ENCODE measurements around the gene AKNA. TPM values are rescaled to one million over a fixed set of nuclear protein-coding genes. Genes with fewer than 3 reads are reported as not detected.
A peak's percentile ranks its signal among the peaks of the same experiment; 100 is the strongest.

Gene AKNA
- 81.7 TPM for polyA plus RNA-seq (2012; ENCODE audit: insufficient read length, low read depth)

- TF ChIP-seq REST (IDR thresholded peaks at IDR 0.05; ENCODE audit: insufficient read depth in 1 of 2, low read depth in 2 of 2, low read length in 2 of 2) (0 out of 4 replicates have a peak, but pooled peaks of 1 of the 2 experiments have one; percentile 21), TAF1 (IDR thresholded peaks at IDR 0.05; ENCODE audit: borderline replicate concordance, insufficient read depth, low read length) (no peak), SIN3A (IDR thresholded peaks at IDR 0.05; ENCODE audit: borderline replicate concordance, insufficient read depth, low read length) (peak; percentile 11; the same call in 1 of the 2 replicates), FOXP2 (optimal IDR thresholded peaks at IDR 0.05; ENCODE audit: borderline replicate concordance, extremely low read depth, extremely low read length, insufficient read depth) (no peak), POLR2AphosphoS5 (IDR thresholded peaks at IDR 0.05; ENCODE audit: low read depth, low read length) (peak; percentile 84; the same call in 1 of the 2 replicates)
Measured at GRCh38 chr9:114387680-114388356, at the start of gene AKNA. Gene AKNA, minus strand, starts transcription at chr9:114387982. Its CDS starts 6,649 bp downstream, at chr9:114381333.

GRCh38 chr9:114437401-114437893, 49.7 kb upstream of the AKNA start:
- TF ChIP-seq POLR2AphosphoS5 (IDR thresholded peaks at IDR 0.05; ENCODE audit: low read depth, low read length) (no peak), REST (IDR thresholded peaks at IDR 0.05; ENCODE audit: insufficient read depth in 1 of 2, low read depth in 2 of 2, low read length in 2 of 2) (no peak), TAF1 (IDR thresholded peaks at IDR 0.05; ENCODE audit: borderline replicate concordance, insufficient read depth, low read length) (no peak), SIN3A (IDR thresholded peaks at IDR 0.05; ENCODE audit: borderline replicate concordance, insufficient read depth, low read length) (no peak), FOXP2 (optimal IDR thresholded peaks at IDR 0.05; ENCODE audit: borderline replicate concordance, extremely low read depth, extremely low read length, insufficient read depth) (no peak)

GRCh38 chr9:114434878-114435311, 47.1 kb upstream of the AKNA start:
- TF ChIP-seq SIN3A (IDR thresholded peaks at IDR 0.05; ENCODE audit: borderline replicate concordance, insufficient read depth, low read length) = no peak
- TF ChIP-seq REST (IDR thresholded peaks at IDR 0.05; ENCODE audit: insufficient read depth in 1 of 2, low read depth in 2 of 2, low read length in 2 of 2) = no peak
- no peak for TF ChIP-seq TAF1 (IDR thresholded peaks at IDR 0.05; ENCODE audit: borderline replicate concordance, insufficient read depth, low read length)
- no peak for TF ChIP-seq FOXP2 (optimal IDR thresholded peaks at IDR 0.05; ENCODE audit: borderline replicate concordance, extremely low read depth, extremely low read length, insufficient read depth)
- TF ChIP-seq POLR2AphosphoS5 (IDR thresholded peaks at IDR 0.05; ENCODE audit: low read depth, low read length) = no peak

GRCh38 chr9:114433720-114434255, 46.0 kb upstream of the AKNA start:
- TF ChIP-seq POLR2AphosphoS5 (IDR thresholded peaks at IDR 0.05; ENCODE audit: low read depth, low read length) (no peak), FOXP2 (optimal IDR thresholded peaks at IDR 0.05; ENCODE audit: borderline replicate concordance, extremely low read depth, extremely low read length, insufficient read depth) (no peak), SIN3A (IDR thresholded peaks at IDR 0.05; ENCODE audit: borderline replicate concordance, insufficient read depth, low read length) (no peak), REST (IDR thresholded peaks at IDR 0.05; ENCODE audit: insufficient read depth in 1 of 2, low read depth in 2 of 2, low read length in 2 of 2) (no peak), TAF1 (IDR thresholded peaks at IDR 0.05; ENCODE audit: borderline replicate concordance, insufficient read depth, low read length) (no peak)

All from PFSK-1 (cell line).